HEK293 (cell line): Measurements from ENCODE around the gene PAX2.
A peak's percentile ranks its signal among the peaks of the same experiment; 100 is the strongest.

ENCODE experiments used
- CTCF ChIA-PET: fragments of 350-600 bp; formaldehyde crosslinking; extraction: SDS; loops from one replicate; lab custom pipeline; 2021; ENCODE audit warnings: antibody characterized with exemption; lab: Yijun Ruan, JAX
- POLR2A ChIA-PET: fragments of 300-600 bp; formaldehyde crosslinking; extraction: SDS; loops from one replicate; lab custom pipeline; 2020; ENCODE audit warnings: antibody characterized with exemption, inconsistent platforms; lab: Yijun Ruan, JAX
- H3K27ac ChIP-seq: fragments of 200-500 bp; sonication (Bioruptor generic); 2 replicates; pipeline ENCODE4 v1.5.1; 2014; ENCODE audit warnings: low read depth, low read length, control low read depth, inconsistent platforms; ENCODE audit errors: extremely low read depth
- H3K36me3 ChIP-seq, 2 experiments: fragments of 200-500 bp in 1 of 2; sonication (Bioruptor generic) in 1 of 2; 1 replicate in 1 of 2; 2 replicates in 1 of 2; pipeline ENCODE4 v1.5.1; 2014 to 2017; ENCODE audit warnings: inconsistent platforms in 2 of 2, low read length in 2 of 2; ENCODE audit not compliant: control insufficient read depth in 2 of 2, insufficient read depth in 1 of 2
- H3K4me1 ChIP-seq: fragments of 200-500 bp; sonication (Bioruptor generic); 2 replicates; pipeline ENCODE4 v1.5.1; 2014; ENCODE audit warnings: mild to moderate bottlenecking, low read length, inconsistent platforms; ENCODE audit not compliant: control insufficient read depth, insufficient read depth
- H3K4me3 ChIP-seq: 2 replicates; pipeline ENCODE4 v1.5.1; 2011; ENCODE audit warnings: low read depth, mild to moderate bottlenecking, control low read depth, low read length, moderate library complexity
- H3K9me3 ChIP-seq: fragments of 200-500 bp; sonication (Bioruptor generic); 2 replicates; pipeline ENCODE4 v1.5.1; 2014; ENCODE audit warnings: low read depth, low read length, inconsistent platforms; ENCODE audit not compliant: control insufficient read depth, insufficient read depth
- BCL6B ChIP-seq: fragments of 450-650 bp; formaldehyde crosslinking; IDR thresholded peaks from 2 replicates; pipeline ENCODE4 v1.5.1; 2017; ENCODE audit warnings: missing biosample characterization, missing genetic modification characterization
- EGR2 ChIP-seq: fragments of 450-650 bp; formaldehyde crosslinking; IDR thresholded peaks from 2 replicates; pipeline ENCODE4 v1.5.1; 2016; ENCODE audit warnings: low read depth, missing biosample characterization, missing genetic modification characterization
- KLF10 ChIP-seq: fragments of 450-650 bp; IDR thresholded peaks from 2 replicates; pipeline ENCODE4 v1.5.1; 2018; ENCODE audit warnings: missing biosample characterization, mild to moderate bottlenecking, missing genetic modification characterization
- PBX3 ChIP-seq: sonication (generic); formaldehyde crosslinking; IDR thresholded peaks from 2 replicates; pipeline ENCODE4 v1.8.1; 2022; ENCODE audit warnings: mild to moderate bottlenecking, moderate library complexity, missing genetic modification reagents
- SP7 ChIP-seq: fragments of 450-650 bp; formaldehyde crosslinking; IDR thresholded peaks from 2 replicates; pipeline ENCODE4 v1.5.1; 2016; ENCODE audit warnings: missing biosample characterization, missing genetic modification characterization
- ZFP37 ChIP-seq: fragments of 450-650 bp; formaldehyde crosslinking; IDR thresholded peaks from 2 replicates; pipeline ENCODE4 v1.5.1; 2016; ENCODE audit warnings: missing biosample characterization, missing genetic modification characterization
- ZFP69B ChIP-seq: fragments of 450-650 bp; formaldehyde crosslinking; IDR thresholded peaks from 2 replicates; pipeline ENCODE4 v1.5.1; 2016; ENCODE audit warnings: missing biosample characterization, missing genetic modification characterization
- ZNF132 ChIP-seq: fragments of 450-650 bp; formaldehyde crosslinking; IDR thresholded peaks from 2 replicates; pipeline ENCODE4 v1.5.1; 2017; ENCODE audit warnings: missing biosample characterization, missing genetic modification characterization, borderline replicate concordance
- ZNF133 ChIP-seq: fragments of 450-650 bp; formaldehyde crosslinking; IDR thresholded peaks from 2 replicates; pipeline ENCODE4 v1.5.1; 2016; ENCODE audit warnings: missing biosample characterization, missing genetic modification characterization
- ZNF155 ChIP-seq: fragments of 450-650 bp; formaldehyde crosslinking; IDR thresholded peaks from 2 replicates; pipeline ENCODE4 v1.5.1; 2016; ENCODE audit warnings: missing biosample characterization, missing genetic modification characterization
- ZNF335 ChIP-seq: fragments of 450-650 bp; formaldehyde crosslinking; conservative IDR thresholded peaks from 2 replicates; pipeline ENCODE4 v1.5.1; 2016; ENCODE audit warnings: missing biosample characterization, missing genetic modification characterization
- ZNF510 ChIP-seq: fragments of 450-650 bp; formaldehyde crosslinking; IDR thresholded peaks from 2 replicates; pipeline ENCODE4 v1.5.1; 2018; ENCODE audit warnings: mild to moderate bottlenecking, missing genetic modification characterization, missing biosample characterization; ENCODE audit not compliant: insufficient replicate concordance
- ZNF518A ChIP-seq: fragments of 450-650 bp; formaldehyde crosslinking; conservative IDR thresholded peaks from 2 replicates; pipeline ENCODE4 v1.5.1; 2016; ENCODE audit warnings: low read depth, missing biosample characterization, missing genetic modification characterization
- ZNF549 ChIP-seq: fragments of 450-650 bp; IDR thresholded peaks from 2 replicates; pipeline ENCODE4 v1.5.1; 2018; ENCODE audit warnings: missing biosample characterization, missing genetic modification characterization, mild to moderate bottlenecking, inconsistent platforms, moderate library complexity

The PAX2 gene

GRCh38 chr10:100873146-100873826 is 127.9 kb downstream of the PAX2 start (continued):
- no peak for TF ChIP-seq BCL6B (tag by site-specific recombination)

GRCh38 chr10:100873827-100874326 is 128.5 kb downstream of the PAX2 start:
- no peak overlapping the region for H3K27ac ChIP-seq
- H3K4me1 ChIP-seq = no peaks in the 10 kb centered on the region
- ChIA-PET CTCF (interaction anchor here (0.6 to 9.9 kb wide), 11 partner anchors 14 to 392 kb away, joined by 3 to 197 read pairs (median 4); partner anchors contain the start of gene PAX2), POLR2A (no interaction called here)
- H3K4me3 ChIP-seq = no peak overlapping the region
- H3K36me3 ChIP-seq = no peaks in the 10 kb centered on the region
- TF ChIP-seq ZNF510 (tag by site-specific recombination) = no peak
- no peaks in the 10 kb centered on the region for H3K9me3 ChIP-seq

GRCh38 chr10:100874702-100875483 is 129.5 kb downstream of the PAX2 start:
- TF ChIP-seq EGR2 (tag by site-specific recombination) (peak; percentile 53; the same call in 1 of the 2 replicates), ZNF132 (no peak)
- TF ChIP-seq, all 188 proteins: peak for 1
- Histone ChIP-seq H3K36me3 (no peaks in the 10 kb centered on the region), H3K4me3 (no peak overlapping the region), H3K27ac (no peak overlapping the region), H3K4me1 (no peaks in the 10 kb centered on the region), H3K9me3 (no peaks in the 10 kb centered on the region)
- CTCF ChIA-PET = interaction anchor here (0.6 to 9.9 kb wide), 8 partner anchors 13 to 393 kb away, joined by 3 to 197 read pairs (median 4); partner anchors contain the start of gene PAX2
- POLR2A ChIA-PET = no interaction called here

- POLR2A ChIA-PET = interaction anchor here (1.0 kb wide), 1 partner anchor 21 kb away, joined by 3 read pairs; no protein-coding TSS in a partner anchor
- CTCF ChIA-PET = interaction anchor here (0.6 to 9.9 kb wide), 5 partner anchors 61 to 394 kb away, joined by 3 to 197 read pairs (median 3); no protein-coding TSS in a partner anchor
- H3K27ac ChIP-seq = no peak overlapping the region
- TF ChIP-seq ZNF155 = no peak
- no peak for TF ChIP-seq ZFP69B
- TF ChIP-seq SP7 = no peak
- TF ChIP-seq ZNF518A (tag by site-specific recombination) = no peak
- no peak for TF ChIP-seq ZNF549
- no peak for TF ChIP-seq PBX3 (CRISPR knock-in tag)
- TF ChIP-seq KLF10 (tag by site-specific recombination) = no peak
- peak; percentile 71 for TF ChIP-seq ZNF335 (tag by site-specific recombination)
- TF ChIP-seq ZNF133 (tag by site-specific recombination) = peak; percentile 51; the same call in 1 of the 2 replicates
- no peak for TF ChIP-seq ZFP37
These were observed 130.2 kb downstream of the PAX2 start for GRCh38 chr10:100875484-100876166.

More at GRCh38 chr10:100875484-100876166, 130.2 kb downstream of the PAX2 start:
- H3K4me1 ChIP-seq = no peaks in the 10 kb centered on the region
- no peaks in the 10 kb centered on the region for H3K36me3 ChIP-seq
- no peak overlapping the region for H3K4me3 ChIP-seq
- H3K9me3 ChIP-seq = no peaks in the 10 kb centered on the region
